Measurements from ENCODE around the gene ATP13A4. TPM values are rescaled to one million over a fixed set of nuclear protein-coding genes. Genes with fewer than 3 reads are reported as not detected.

ATP13A4 gene
- total RNA-seq, 1 experiment from 2014 or later = not detected

DNA sequence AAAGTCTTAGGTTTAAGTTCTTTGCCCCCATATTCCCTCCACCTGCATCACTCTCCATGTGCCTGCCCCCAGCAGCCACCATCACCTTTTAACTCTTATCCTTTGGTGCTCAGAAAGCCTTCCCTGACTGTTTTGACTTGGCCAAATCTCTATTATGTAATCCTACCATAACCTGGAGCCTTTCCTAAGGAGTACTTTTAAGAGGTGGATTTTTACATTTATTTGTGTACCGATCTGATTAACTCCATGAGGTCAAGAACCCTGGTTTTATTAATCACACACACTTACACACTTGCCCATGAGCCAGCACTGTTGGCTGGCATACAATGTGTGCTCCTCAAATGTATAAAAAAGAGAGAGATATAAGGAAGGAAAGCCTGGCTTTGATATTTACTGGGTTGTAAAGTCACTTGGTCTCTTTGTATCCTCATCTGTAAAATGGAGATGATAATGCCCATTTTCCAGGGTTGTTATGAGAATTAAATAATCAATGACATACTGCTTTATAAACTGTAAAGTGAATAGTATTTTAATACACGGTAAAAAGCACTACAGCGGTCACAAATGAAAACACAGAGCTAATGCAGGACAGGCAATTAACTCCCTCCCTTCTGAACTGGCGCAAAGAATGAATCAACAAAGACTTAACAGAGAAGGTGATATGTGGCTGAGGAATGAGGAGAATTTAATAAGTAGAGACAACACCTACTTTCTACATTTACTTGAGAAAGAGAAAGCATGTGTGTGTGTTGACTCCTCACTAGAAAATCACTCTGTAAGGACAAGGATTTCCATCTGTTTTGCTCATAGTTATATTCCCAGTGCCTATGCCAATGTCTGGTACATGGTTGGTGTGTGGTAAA lies 45.4 kb downstream of the ATP13A4 start:
- Mint-ChIP-seq H3K36me3 (ENCODE audit: insufficient read depth, unreplicated experiment) (no peaks in the 10 kb centered on the region), H3K9me3 (ENCODE audit: unreplicated experiment) (no peaks in the 10 kb centered on the region), H3K27me3 (ENCODE audit: insufficient read depth, unreplicated experiment) (peaks cover 76% of the 10 kb centered on the region), H3K27ac (ENCODE audit: low read depth, unreplicated experiment) (no peak overlapping the region), H3K4me1 (ENCODE audit: insufficient read depth, unreplicated experiment) (peaks cover 7% of the 10 kb centered on the region), H3K4me3 (ENCODE audit: unreplicated experiment) (no peak overlapping the region)
- BruUV-seq (replicated peaks) = no TSS peak
- TF ChIP-seq, protein P1, sequence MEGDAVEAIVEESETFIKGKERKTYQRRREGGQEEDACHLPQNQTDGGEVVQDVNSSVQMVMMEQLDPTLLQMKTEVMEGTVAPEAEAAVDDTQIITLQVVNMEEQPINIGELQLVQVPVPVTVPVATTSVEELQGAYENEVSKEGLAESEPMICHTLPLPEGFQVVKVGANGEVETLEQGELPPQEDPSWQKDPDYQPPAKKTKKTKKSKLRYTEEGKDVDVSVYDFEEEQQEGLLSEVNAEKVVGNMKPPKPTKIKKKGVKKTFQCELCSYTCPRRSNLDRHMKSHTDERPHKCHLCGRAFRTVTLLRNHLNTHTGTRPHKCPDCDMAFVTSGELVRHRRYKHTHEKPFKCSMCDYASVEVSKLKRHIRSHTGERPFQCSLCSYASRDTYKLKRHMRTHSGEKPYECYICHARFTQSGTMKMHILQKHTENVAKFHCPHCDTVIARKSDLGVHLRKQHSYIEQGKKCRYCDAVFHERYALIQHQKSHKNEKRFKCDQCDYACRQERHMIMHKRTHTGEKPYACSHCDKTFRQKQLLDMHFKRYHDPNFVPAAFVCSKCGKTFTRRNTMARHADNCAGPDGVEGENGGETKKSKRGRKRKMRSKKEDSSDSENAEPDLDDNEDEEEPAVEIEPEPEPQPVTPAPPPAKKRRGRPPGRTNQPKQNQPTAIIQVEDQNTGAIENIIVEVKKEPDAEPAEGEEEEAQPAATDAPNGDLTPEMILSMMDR (IDR thresholded peaks at IDR 0.05; ENCODE audit: unreplicated experiment) = no peak
- intact Hi-C loops (cut with micrococcal nuclease) = no loop called here
- CTCF ChIA-PET = interaction anchor here (0.6 kb wide), 3 partner anchors 12 to 180 kb away, joined by 3 to 4 read pairs (median 3); no protein-coding TSS in a partner anchor
- no peak for DNase-seq (ENCODE audit: unreplicated experiment)
- POLR2A ChIA-PET = no interaction called here

DNA sequence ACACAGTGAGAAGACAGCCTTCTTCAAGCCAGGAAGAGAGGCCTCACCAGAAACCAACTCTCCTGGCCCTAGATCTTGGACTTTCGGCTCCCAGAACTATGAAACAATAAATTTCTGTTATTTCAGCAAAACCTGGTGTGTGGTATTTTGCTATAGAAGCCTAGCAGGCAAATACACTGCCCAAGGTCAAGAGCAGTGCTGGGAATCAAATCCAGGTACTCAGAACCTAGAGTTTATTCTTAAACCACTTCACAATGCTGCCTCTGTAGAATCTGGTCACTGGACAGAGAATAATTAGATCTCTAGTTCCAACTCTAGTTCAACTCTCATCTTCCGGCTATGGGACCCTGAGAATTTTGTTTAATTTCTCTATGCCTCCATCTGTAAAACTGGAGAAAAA lies 46.6 kb downstream of the ATP13A4 start:
- no peak for DNase-seq (ENCODE audit: unreplicated experiment)
- peaks cover 7% of the 10 kb centered on the region for H3K4me1 Mint-ChIP-seq (ENCODE audit: insufficient read depth, unreplicated experiment)
- H3K36me3 Mint-ChIP-seq (ENCODE audit: insufficient read depth, unreplicated experiment) = no peaks in the 10 kb centered on the region
- no peak overlapping the region for H3K4me3 Mint-ChIP-seq (ENCODE audit: unreplicated experiment)
- CTCF ChIA-PET = no interaction called here
- H3K9me3 Mint-ChIP-seq (ENCODE audit: unreplicated experiment) = no peaks in the 10 kb centered on the region
- TF ChIP-seq, protein P1 (IDR thresholded peaks at IDR 0.05; ENCODE audit: unreplicated experiment) = no peak
- H3K27ac Mint-ChIP-seq (ENCODE audit: low read depth, unreplicated experiment) = no peak overlapping the region
- POLR2A ChIA-PET = no interaction called here
- H3K27me3 Mint-ChIP-seq (ENCODE audit: insufficient read depth, unreplicated experiment) = peaks cover 76% of the 10 kb centered on the region
- intact Hi-C loops (cut with micrococcal nuclease) = no loop called here
- no TSS peak for BruUV-seq (replicated peaks)

DNA sequence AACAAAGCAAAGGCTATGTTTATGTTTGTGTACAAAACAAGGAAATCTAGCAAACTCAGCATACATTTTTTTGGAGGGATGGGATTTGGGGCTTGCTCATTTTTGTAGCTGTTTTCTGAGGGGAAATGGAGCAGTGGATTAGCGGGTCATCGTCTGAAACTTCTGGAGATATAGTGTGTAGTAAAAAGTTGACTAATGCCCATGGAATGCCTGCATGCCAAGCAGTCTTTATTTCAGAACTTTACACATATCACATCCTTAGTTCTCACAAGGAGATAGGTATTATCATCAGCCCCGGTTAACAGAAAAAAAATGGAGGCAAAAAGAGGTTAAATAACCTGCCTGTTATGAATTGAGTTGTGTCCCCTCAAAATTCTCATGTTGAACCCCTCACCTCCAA lies 47.1 kb downstream of the ATP13A4 start:
- POLR2A ChIA-PET = no interaction called here
- no peaks in the 10 kb centered on the region for H3K9me3 Mint-ChIP-seq (ENCODE audit: unreplicated experiment)
- H3K27ac Mint-ChIP-seq (ENCODE audit: low read depth, unreplicated experiment) = no peak overlapping the region
- intact Hi-C loops (cut with micrococcal nuclease) = no loop called here
- TF ChIP-seq, protein P1 (IDR thresholded peaks at IDR 0.05; ENCODE audit: unreplicated experiment) = no peak
- H3K36me3 Mint-ChIP-seq (ENCODE audit: insufficient read depth, unreplicated experiment) = no peaks in the 10 kb centered on the region
- no TSS peak for BruUV-seq (replicated peaks)
- H3K4me1 Mint-ChIP-seq (ENCODE audit: insufficient read depth, unreplicated experiment) = peaks cover 7% of the 10 kb centered on the region
- H3K27me3 Mint-ChIP-seq (ENCODE audit: insufficient read depth, unreplicated experiment) = peaks cover 80% of the 10 kb centered on the region
- DNase-seq (ENCODE audit: unreplicated experiment) = no peak
- CTCF ChIA-PET = no interaction called here
- no peak overlapping the region for H3K4me3 Mint-ChIP-seq (ENCODE audit: unreplicated experiment)

DNA sequence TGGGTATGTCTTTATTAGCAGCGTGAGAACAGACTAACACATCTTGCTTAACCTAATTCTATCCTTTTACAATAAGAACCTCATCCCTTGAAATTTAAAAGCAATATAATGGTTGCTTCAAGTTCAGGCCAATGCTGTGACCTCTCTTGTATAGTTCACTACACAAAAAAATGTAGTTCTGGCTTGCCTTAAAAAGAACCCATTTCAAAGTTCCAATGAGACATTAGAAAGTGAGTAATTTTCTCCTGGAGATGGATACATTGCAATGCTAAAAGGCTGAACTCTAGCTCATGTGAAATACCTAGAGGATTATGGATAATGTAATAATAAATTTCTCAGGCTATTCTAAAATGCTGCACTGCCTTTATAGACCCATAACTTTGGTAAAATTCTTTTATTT lies 47.8 kb downstream of the ATP13A4 start:
- TF ChIP-seq, protein P1 (IDR thresholded peaks at IDR 0.05; ENCODE audit: unreplicated experiment) = no peak
- Mint-ChIP-seq H3K4me3 (ENCODE audit: unreplicated experiment) (no peak overlapping the region), H3K4me1 (ENCODE audit: insufficient read depth, unreplicated experiment) (peaks cover 7% of the 10 kb centered on the region), H3K9me3 (ENCODE audit: unreplicated experiment) (no peaks in the 10 kb centered on the region), H3K27ac (ENCODE audit: low read depth, unreplicated experiment) (no peak overlapping the region), H3K36me3 (ENCODE audit: insufficient read depth, unreplicated experiment) (no peaks in the 10 kb centered on the region), H3K27me3 (ENCODE audit: insufficient read depth, unreplicated experiment) (peaks cover 82% of the 10 kb centered on the region)
- no TSS peak for BruUV-seq (replicated peaks)
- intact Hi-C loops (cut with micrococcal nuclease) = no loop called here
- no peak for DNase-seq (ENCODE audit: unreplicated experiment)
- CTCF ChIA-PET = no interaction called here
- POLR2A ChIA-PET = no interaction called here
